PC-3 (cell line): Measurements from ENCODE around the gene LRRC4B. TPM values are rescaled to one million over a fixed set of nuclear protein-coding genes. Genes with fewer than 3 reads are reported as not detected.

Experiments used
- ATAC-seq: fragments of 200-7000 bp; cut with Tn5 transposase; 2 replicates; pipeline ENCODE4 v1.9.1; 2020; ENCODE audit warnings: mild to moderate bottlenecking, moderate library complexity
- BruUV-seq: library from RNA; stranded (reverse); fragments of 400-500 nt; replicated peaks from 2 replicates; lab custom pipeline; 2021; lab: Mats Ljungman, UMichigan
- CTCF ChIA-PET: fragments of 300-600 bp; sonication (Branson Sonifier 250); formaldehyde crosslinking; loops from one replicate; lab custom pipeline; 2022; ENCODE audit warnings: antibody characterized with exemption; lab: Charles Lee
- POLR2A ChIA-PET: fragments of 300-600 bp; sonication (Branson Sonifier 250); formaldehyde crosslinking; loops from one replicate; lab custom pipeline; 2022; ENCODE audit warnings: antibody characterized with exemption; ENCODE audit not compliant: unreplicated experiment; lab: Charles Lee
- DNase-seq: peaks from one replicate; pipeline ENCODE4 v3.0.0-alpha.2; 2015
- H2AFZ ChIP-seq: fragments of 300-600 bp; sonication (generic); 2 replicates; pipeline ENCODE4 v1.6.0; 2016; ENCODE audit warnings: antibody characterized with exemption, low read length
- H3F3A ChIP-seq: fragments of 300-600 bp; sonication (generic); one replicate; pipeline ENCODE4 v1.6.0; 2017; ENCODE audit warnings: antibody characterized with exemption, low read length, control low read depth, mild to moderate bottlenecking; ENCODE audit not compliant: unreplicated experiment
- H3K27ac ChIP-seq: fragments of 300-600 bp; sonication (generic); 2 replicates; pipeline ENCODE4 v1.5.1; 2016; ENCODE audit warnings: mild to moderate bottlenecking, low read length
- H3K27me3 ChIP-seq: fragments of 300-600 bp; sonication (generic); 2 replicates; pipeline ENCODE4 v1.6.1; 2016; ENCODE audit warnings: low read length, mixed read lengths
- H3K36me3 ChIP-seq: fragments of 300-600 bp; sonication (generic); 2 replicates; pipeline ENCODE4 v1.6.1; 2016; ENCODE audit warnings: low read depth, mixed run types, low read length, mixed read lengths
- H3K4me1 ChIP-seq: fragments of 300-600 bp; sonication (generic); 2 replicates; pipeline ENCODE4 v1.5.1; 2016; ENCODE audit warnings: low read length; ENCODE audit not compliant: insufficient read depth
- H3K4me2 ChIP-seq: fragments of 300-600 bp; sonication (generic); 2 replicates; pipeline ENCODE4 v1.6.0; 2016; ENCODE audit warnings: low read length
- H3K4me3 ChIP-seq: fragments of 300-600 bp; sonication (generic); 2 replicates; pipeline ENCODE4 v1.5.1; 2016; ENCODE audit warnings: mild to moderate bottlenecking, low read length, mixed read lengths
- H3K79me2 ChIP-seq: fragments of 300-600 bp; sonication (generic); 2 replicates; pipeline ENCODE4 v1.6.1; 2017; ENCODE audit warnings: low read length, mixed read lengths
- H3K9ac ChIP-seq: fragments of 300-600 bp; sonication (generic); 2 replicates; pipeline ENCODE4 v1.6.0; 2016; ENCODE audit warnings: mild to moderate bottlenecking, low read length
- H3K9me2 ChIP-seq: fragments of 300-600 bp; sonication (generic); replicated peaks from 2 replicates; pipeline ENCODE4 v1.6.1; 2016; ENCODE audit warnings: mixed run types, low read length, mixed read lengths
- H3K9me3 ChIP-seq: fragments of 300-600 bp; sonication (generic); 2 replicates; pipeline ENCODE4 v1.6.1; 2016; ENCODE audit warnings: low read length, mixed read lengths
- H4K20me1 ChIP-seq: fragments of 300-600 bp; sonication (generic); 2 replicates; pipeline ENCODE4 v1.6.1; 2016; ENCODE audit warnings: low read length, mixed read lengths
- EZH2 ChIP-seq: fragments of 300-600 bp; sonication (generic); IDR thresholded peaks from one replicate; pipeline ENCODE4 v1.6.1; 2017; ENCODE audit warnings: antibody characterized with exemption, mild to moderate bottlenecking, low read length; ENCODE audit not compliant: unreplicated experiment
- EZH2phosphoT487 ChIP-seq: fragments of 300-600 bp; sonication (generic); IDR thresholded peaks from 2 replicates; pipeline ENCODE4 v1.6.1; 2018; ENCODE audit warnings: mild to moderate bottlenecking, antibody characterized with exemption, low read length, borderline replicate concordance
- intact Hi-C: fragments of 100-400 bp; cut with micrococcal nuclease; formaldehyde crosslinking; loops from 2 replicates; pipeline ENCODE4 v1.9.0; 2023
- total RNA-seq: library from RNA; depleted of rRNA; stranded (reverse); fragments of >200 nt; gene quantifications from 2 replicates; pipeline ENCODE4 v1.2.3, GENCODE V29; 2014
- TF ChIP-seq, protein P1 (sequence below): fragments of 300-600 bp; sonication (generic); conservative IDR thresholded peaks from 2 replicates; pipeline ENCODE4 v1.5.1; 2017; ENCODE audit warnings: antibody characterized with exemption, low read depth, mild to moderate bottlenecking, low read length

The LRRC4B gene
- total RNA-seq, 1 experiment from 2014 or later, result 0.26 TPM

DNA sequence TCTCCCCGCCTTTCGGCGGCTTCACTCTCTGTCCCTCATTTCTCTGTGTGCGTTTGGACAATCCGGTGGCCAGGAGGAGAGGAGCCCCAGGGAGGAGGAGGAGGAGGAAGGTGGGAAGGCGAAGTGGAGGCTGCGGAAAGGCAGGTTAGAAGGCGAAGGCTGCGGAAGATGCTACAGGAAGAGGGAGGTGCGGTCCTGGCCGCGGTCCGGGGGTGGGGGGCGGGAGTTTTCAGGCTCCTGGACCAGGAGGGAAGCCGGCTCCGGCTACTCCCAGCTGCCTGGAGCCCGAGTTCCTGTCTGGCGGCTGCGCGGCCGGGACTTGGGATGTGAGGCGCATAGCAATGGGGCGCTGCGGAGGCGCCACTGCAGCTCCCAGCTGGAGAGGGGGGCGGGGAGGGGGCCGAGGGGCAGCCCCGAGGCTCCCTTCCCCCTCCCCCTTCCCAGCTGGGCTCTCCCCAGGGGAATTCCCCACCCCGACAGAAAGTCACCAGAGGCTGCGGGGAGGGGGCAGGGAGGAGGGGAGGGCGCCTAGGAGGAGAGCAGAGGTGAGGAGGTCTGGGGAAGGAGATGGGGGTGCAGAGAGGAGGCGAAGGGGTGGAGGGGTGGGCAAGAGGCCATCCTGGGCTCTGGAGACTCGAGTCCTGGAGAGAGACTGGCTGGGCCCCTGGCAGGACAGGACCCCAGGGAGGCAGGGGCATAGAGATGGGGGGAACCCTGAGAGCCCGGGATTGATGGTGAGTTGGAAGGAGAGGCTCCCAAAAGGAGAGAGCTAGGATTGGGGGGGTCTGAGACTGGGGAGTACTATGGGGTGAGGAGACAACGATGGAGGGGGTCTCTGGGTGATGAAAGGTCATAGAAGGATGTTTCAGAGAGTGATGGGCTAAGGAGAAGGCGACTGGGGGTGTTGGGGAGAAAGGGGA, 2.0 kb downstream of the LRRC4B start:
- Histone ChIP-seq H3K4me2 (no peak overlapping the region), H3K9me2 (no peaks in the 10 kb centered on the region), H3K9ac (no peak overlapping the region), H3K27ac (no peak overlapping the region), H3K4me1 (no peaks in the 10 kb centered on the region), H3K4me3 (no peak overlapping the region), H3K36me3 (no peaks in the 10 kb centered on the region), H3F3A (no peaks in the 10 kb centered on the region), H3K79me2 (no peaks in the 10 kb centered on the region), H3K27me3 (peaks cover 71% of the 10 kb centered on the region), H3K9me3 (no peaks in the 10 kb centered on the region), H2AFZ (no peak overlapping the region), H4K20me1 (no peaks in the 10 kb centered on the region)
- BruUV-seq, result no TSS peak
- intact Hi-C loops, result no loop called here
- no peak for DNase-seq
- no peak for ATAC-seq
- TF ChIP-seq EZH2phosphoT487 (no peak), EZH2 (peak; percentile 78)
- TF ChIP-seq, protein P1, sequence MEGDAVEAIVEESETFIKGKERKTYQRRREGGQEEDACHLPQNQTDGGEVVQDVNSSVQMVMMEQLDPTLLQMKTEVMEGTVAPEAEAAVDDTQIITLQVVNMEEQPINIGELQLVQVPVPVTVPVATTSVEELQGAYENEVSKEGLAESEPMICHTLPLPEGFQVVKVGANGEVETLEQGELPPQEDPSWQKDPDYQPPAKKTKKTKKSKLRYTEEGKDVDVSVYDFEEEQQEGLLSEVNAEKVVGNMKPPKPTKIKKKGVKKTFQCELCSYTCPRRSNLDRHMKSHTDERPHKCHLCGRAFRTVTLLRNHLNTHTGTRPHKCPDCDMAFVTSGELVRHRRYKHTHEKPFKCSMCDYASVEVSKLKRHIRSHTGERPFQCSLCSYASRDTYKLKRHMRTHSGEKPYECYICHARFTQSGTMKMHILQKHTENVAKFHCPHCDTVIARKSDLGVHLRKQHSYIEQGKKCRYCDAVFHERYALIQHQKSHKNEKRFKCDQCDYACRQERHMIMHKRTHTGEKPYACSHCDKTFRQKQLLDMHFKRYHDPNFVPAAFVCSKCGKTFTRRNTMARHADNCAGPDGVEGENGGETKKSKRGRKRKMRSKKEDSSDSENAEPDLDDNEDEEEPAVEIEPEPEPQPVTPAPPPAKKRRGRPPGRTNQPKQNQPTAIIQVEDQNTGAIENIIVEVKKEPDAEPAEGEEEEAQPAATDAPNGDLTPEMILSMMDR, result no peak
- POLR2A ChIA-PET, result no interaction called here
- CTCF ChIA-PET, result no interaction called here

DNA sequence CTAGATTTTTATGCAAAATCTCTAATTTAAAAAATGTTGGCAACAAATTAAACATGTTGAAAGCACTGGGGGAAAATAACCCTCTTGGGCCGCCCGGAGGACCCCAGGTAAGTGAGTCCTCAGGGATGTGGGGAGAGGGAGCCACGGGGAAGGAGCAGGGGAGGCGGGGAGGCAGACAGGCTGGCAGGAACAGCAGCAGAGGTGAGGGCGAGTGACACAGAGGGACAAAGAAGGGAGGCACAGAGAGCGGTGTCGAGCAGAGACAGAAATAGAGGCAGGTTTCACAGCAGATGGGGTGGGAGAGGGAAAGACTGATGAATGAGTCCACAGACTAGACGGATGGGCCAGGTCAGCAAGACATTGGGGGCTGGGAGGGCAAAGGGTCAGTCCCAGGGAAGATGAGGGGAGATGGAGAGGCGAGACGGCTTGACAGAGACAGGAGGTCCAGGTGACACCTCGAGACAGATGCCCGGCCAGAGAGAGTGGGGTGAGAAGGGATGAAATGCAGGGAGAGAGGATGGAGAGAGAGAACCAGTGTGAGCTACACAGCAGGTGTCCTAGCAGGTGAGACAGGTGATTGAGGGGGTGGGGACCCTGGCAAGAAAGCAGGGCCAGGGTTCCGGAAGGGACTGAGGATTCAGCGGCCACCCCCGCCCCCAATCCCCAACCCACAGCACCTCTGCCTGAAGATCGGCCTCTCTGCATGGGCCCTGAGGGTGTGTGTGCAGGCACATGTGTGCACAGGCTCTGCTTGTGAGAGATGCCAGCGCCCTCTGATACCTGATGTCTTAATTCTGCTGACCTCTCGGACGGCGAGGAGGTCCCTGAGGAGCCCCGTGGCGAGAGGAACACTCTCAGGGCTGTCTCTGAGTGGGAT, 3.8 kb downstream of the LRRC4B start:
- no peak for TF ChIP-seq EZH2
- TF ChIP-seq, protein P1, result no peak
- TF ChIP-seq EZH2phosphoT487, result no peak
- Histone ChIP-seq H3K36me3 (no peaks in the 10 kb centered on the region), H3K4me2 (no peak overlapping the region), H4K20me1 (no peaks in the 10 kb centered on the region), H2AFZ (no peak overlapping the region), H3K9me2 (no peaks in the 10 kb centered on the region), H3K9ac (no peak overlapping the region), H3K79me2 (no peaks in the 10 kb centered on the region), H3F3A (no peaks in the 10 kb centered on the region), H3K9me3 (no peaks in the 10 kb centered on the region), H3K4me3 (no peak overlapping the region), H3K27me3 (peaks cover 79% of the 10 kb centered on the region), H3K27ac (no peak overlapping the region), H3K4me1 (no peaks in the 10 kb centered on the region)
- POLR2A ChIA-PET, result no interaction called here
- DNase-seq, result no peak
- no TSS peak for BruUV-seq
- CTCF ChIA-PET, result no interaction called here
- intact Hi-C loops, result no loop called here
- ATAC-seq, result peak; percentile 19; the same call in 1 of the 2 replicates
